Hepatocyte (in vitro differentiated cells): ENCODE data around the gene GALNTL6. TPM values are rescaled to one million over a fixed set of nuclear protein-coding genes. Genes with fewer than 3 reads are reported as not detected.

Source experiments
- DNase-seq: peaks from one replicate; pipeline ENCODE4 v3.0.0-alpha.2; 2016; ENCODE audit warnings: low spot score
- H2AFZ ChIP-seq: fragments of 200-600 bp; sonication (generic); 2 replicates; pipeline ENCODE4 v1.6.0; 2016; ENCODE audit warnings: antibody characterized with exemption, mild to moderate bottlenecking
- H3K27ac ChIP-seq: fragments of 200-600 bp; sonication (generic); 2 replicates; pipeline ENCODE4 v1.5.1; 2016; ENCODE audit warnings: mild to moderate bottlenecking
- H3K27me3 ChIP-seq: fragments of 200-600 bp; sonication (generic); 2 replicates; pipeline ENCODE4 v1.6.1; 2016
- H3K36me3 ChIP-seq: fragments of 200-600 bp; sonication (generic); replicated peaks from 2 replicates; pipeline ENCODE4 v1.5.1; 2016; ENCODE audit warnings: low read depth; ENCODE audit not compliant: insufficient read depth
- H3K4me1 ChIP-seq: fragments of 200-600 bp; sonication (generic); 2 replicates; pipeline ENCODE4 v1.5.1; 2016; ENCODE audit warnings: mild to moderate bottlenecking, moderate library complexity; ENCODE audit not compliant: insufficient read depth
- H3K4me2 ChIP-seq: fragments of 200-600 bp; sonication (generic); 2 replicates; pipeline ENCODE4 v1.6.0; 2016
- H3K4me3 ChIP-seq: fragments of 200-600 bp; sonication (generic); 2 replicates; pipeline ENCODE4 v1.5.1; 2016; ENCODE audit warnings: mild to moderate bottlenecking
- H3K79me2 ChIP-seq: fragments of 200-600 bp; sonication (generic); 2 replicates; pipeline ENCODE4 v1.6.0; 2017; ENCODE audit warnings: mild to moderate bottlenecking
- H3K9me2 ChIP-seq: fragments of 200-600 bp; sonication (generic); replicated peaks from 2 replicates; pipeline ENCODE4 v1.6.0; 2017; ENCODE audit warnings: mild to moderate bottlenecking; ENCODE audit not compliant: insufficient read depth
- H3K9me3 ChIP-seq: fragments of 200-600 bp; sonication (generic); 2 replicates; pipeline ENCODE4 v1.5.1; 2016; ENCODE audit warnings: low read depth, mild to moderate bottlenecking
- H4K20me1 ChIP-seq: fragments of 200-600 bp; sonication (generic); 2 replicates; pipeline ENCODE4 v1.6.0; 2016; ENCODE audit warnings: mild to moderate bottlenecking; ENCODE audit not compliant: insufficient read depth, poor library complexity, severe bottlenecking
- EZH2 ChIP-seq: fragments of 200-600 bp; sonication (generic); IDR thresholded peaks from 2 replicates; pipeline ENCODE4 v1.6.1; 2016; ENCODE audit warnings: antibody characterized with exemption, mild to moderate bottlenecking, borderline replicate concordance
- EZH2phosphoT487 ChIP-seq: fragments of 200-600 bp; sonication (generic); IDR thresholded peaks from one replicate; pipeline ENCODE4 v1.6.1; 2018; ENCODE audit warnings: antibody characterized with exemption, mild to moderate bottlenecking, low read depth, moderate library complexity; ENCODE audit not compliant: unreplicated experiment, severe bottlenecking
- WGBS: methylation state at CpG from one replicate; pipeline ENCODE4 v1.1.6; 2016; ENCODE audit warnings: low lambda C conversion rate; ENCODE audit errors: missing lambda C conversion rate; 5-methylcytosine and 5-hydroxymethylcytosine counted together
- polyA plus RNA-seq: library from polyadenylated mRNA; unstranded; fragments of >200 nt; fragmentation: Nextera tagmentation; extraction: Ambion mirVana; gene quantifications from 2 replicates; pipeline ENCODE4 v1.2.1, GENCODE V29; 2016
- total RNA-seq: library from RNA; depleted of rRNA; stranded (reverse); fragments of >200 nt; gene quantifications from 2 replicates; pipeline ENCODE4 v1.2.3, GENCODE V29; 2014
- TF ChIP-seq, protein P1 (sequence below): fragments of 200-600 bp; sonication (generic); IDR thresholded peaks from 2 replicates; pipeline ENCODE4 v1.5.1; 2016; ENCODE audit warnings: antibody characterized with exemption, mild to moderate bottlenecking; ENCODE audit not compliant: poor library complexity

GALNTL6 gene
- total and polyA plus RNA-seq, 2 experiments from 2014 or later, result 0.53 to 0.74 TPM

DNA sequence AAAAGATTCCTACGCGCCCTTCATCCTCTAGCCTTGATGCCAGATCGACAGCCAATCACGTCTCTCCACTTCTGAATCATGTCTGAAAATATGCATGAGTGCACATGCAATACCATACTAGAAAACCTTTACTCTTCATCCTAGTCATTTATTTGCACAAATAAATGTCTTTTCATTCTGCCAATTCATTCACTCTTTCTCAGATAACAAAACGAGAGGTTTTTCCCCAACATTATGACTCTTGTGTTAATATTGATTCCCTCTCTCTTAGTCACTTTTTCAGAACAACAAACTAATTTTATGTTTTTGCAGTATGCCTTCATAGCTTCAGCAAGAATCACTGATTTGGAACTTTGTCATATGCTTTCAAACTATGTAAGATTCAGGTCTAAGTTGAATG lies 806.0 kb downstream of the GALNTL6 start:
- Histone ChIP-seq H3K4me3 (no peak overlapping the region), H2AFZ (no peak overlapping the region), H3K9me2 (no peaks in the 10 kb centered on the region), H3K9me3 (no peaks in the 10 kb centered on the region), H3K27ac (no peak overlapping the region), H3K79me2 (no peaks in the 10 kb centered on the region), H3K4me1 (no peaks in the 10 kb centered on the region), H4K20me1 (no peaks in the 10 kb centered on the region), H3K4me2 (no peak overlapping the region), H3K36me3 (no peaks in the 10 kb centered on the region), H3K27me3 (no peaks in the 10 kb centered on the region)
- 90% methylated on average over 5 of the region's 5 CpGs for WGBS
- no peak for DNase-seq
- TF ChIP-seq EZH2phosphoT487, result no peak
- no peak for TF ChIP-seq EZH2
- TF ChIP-seq, protein P1, sequence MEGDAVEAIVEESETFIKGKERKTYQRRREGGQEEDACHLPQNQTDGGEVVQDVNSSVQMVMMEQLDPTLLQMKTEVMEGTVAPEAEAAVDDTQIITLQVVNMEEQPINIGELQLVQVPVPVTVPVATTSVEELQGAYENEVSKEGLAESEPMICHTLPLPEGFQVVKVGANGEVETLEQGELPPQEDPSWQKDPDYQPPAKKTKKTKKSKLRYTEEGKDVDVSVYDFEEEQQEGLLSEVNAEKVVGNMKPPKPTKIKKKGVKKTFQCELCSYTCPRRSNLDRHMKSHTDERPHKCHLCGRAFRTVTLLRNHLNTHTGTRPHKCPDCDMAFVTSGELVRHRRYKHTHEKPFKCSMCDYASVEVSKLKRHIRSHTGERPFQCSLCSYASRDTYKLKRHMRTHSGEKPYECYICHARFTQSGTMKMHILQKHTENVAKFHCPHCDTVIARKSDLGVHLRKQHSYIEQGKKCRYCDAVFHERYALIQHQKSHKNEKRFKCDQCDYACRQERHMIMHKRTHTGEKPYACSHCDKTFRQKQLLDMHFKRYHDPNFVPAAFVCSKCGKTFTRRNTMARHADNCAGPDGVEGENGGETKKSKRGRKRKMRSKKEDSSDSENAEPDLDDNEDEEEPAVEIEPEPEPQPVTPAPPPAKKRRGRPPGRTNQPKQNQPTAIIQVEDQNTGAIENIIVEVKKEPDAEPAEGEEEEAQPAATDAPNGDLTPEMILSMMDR, result no peak

DNA sequence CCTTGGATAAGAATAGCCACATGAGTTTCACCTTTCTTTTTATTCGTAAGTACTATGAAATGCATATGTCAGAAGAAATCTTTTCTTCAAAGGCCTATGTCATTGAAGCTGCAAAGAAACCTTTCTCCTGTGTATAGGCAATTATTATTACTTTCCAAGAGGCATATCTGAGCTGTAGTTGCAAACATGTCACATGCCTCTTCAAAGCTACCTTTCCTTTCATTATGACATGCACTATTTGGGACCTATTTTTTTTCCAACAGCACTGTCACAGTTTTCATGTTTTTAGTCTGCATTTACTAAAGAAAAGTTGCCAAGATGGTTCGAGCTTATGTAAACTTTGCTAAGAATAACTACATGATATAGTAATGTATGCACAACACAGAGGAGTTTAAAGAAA lies 806.6 kb downstream of the GALNTL6 start:
- H3K4me2 ChIP-seq, result no peak overlapping the region
- no peaks in the 10 kb centered on the region for H3K9me3 ChIP-seq
- 67% methylated on average over 2 of the region's 2 CpGs for WGBS
- no peak for DNase-seq
- no peak overlapping the region for H2AFZ ChIP-seq
- H3K4me1 ChIP-seq, result no peaks in the 10 kb centered on the region
- no peaks in the 10 kb centered on the region for H3K27me3 ChIP-seq
- H3K36me3 ChIP-seq, result no peaks in the 10 kb centered on the region
- H3K9me2 ChIP-seq, result no peaks in the 10 kb centered on the region
- H3K4me3 ChIP-seq, result no peak overlapping the region
- H3K79me2 ChIP-seq, result no peaks in the 10 kb centered on the region
- no peak overlapping the region for H3K27ac ChIP-seq
- H4K20me1 ChIP-seq, result no peaks in the 10 kb centered on the region
- TF ChIP-seq EZH2 (no peak), EZH2phosphoT487 (no peak)
- TF ChIP-seq, protein P1, result no peak

DNA sequence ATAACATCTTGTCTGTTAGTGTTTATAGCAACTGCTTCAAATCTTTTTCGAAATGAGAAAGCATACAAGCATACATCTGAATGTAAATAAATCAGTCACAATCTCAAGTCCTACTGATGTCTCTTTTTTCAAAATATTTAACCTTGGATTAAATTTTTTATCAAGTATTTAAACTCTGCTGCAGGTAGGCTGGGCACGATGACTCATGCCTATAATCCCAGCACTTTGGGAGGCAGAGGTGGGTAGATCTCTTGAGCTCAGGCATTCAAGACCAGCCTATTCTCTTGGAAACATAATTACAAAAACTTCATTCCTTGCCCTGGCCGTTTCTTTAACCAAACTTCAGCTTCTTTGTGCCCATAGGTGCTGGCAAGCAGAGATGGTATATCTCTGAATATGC lies 815.1 kb downstream of the GALNTL6 start:
- Histone ChIP-seq H3K36me3 (no peaks in the 10 kb centered on the region), H3K9me3 (no peaks in the 10 kb centered on the region), H3K4me2 (no peak overlapping the region), H3K27me3 (no peaks in the 10 kb centered on the region), H3K9me2 (no peaks in the 10 kb centered on the region), H3K79me2 (no peaks in the 10 kb centered on the region), H4K20me1 (no peaks in the 10 kb centered on the region), H2AFZ (no peak overlapping the region), H3K27ac (no peak overlapping the region), H3K4me1 (no peaks in the 10 kb centered on the region), H3K4me3 (no peak overlapping the region)
- TF ChIP-seq, protein P1, result no peak
- TF ChIP-seq EZH2phosphoT487, result no peak
- no peak for TF ChIP-seq EZH2
- 48% methylated on average over 3 of the region's 3 CpGs for WGBS
- no peak for DNase-seq

DNA sequence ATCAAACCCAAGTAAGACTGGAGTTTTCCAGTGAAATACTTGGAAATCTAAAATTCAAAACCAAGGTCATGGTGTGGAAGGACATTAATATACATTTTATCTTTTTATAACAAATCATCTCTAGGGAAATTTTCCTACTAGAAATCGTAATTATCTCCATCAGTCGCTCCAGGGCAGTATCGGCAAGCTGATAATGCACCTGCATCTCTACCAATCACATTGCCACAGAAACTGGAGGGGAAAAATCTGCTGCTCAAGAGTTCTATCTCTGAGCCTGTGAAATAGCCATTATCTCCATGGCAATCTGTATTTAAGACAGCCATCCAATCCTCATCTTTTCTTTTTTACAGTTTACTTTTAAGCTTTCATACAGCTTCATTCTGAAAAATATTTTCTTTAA lies 817.1 kb downstream of the GALNTL6 start:
- no peaks in the 10 kb centered on the region for H3K36me3 ChIP-seq
- no peaks in the 10 kb centered on the region for H3K9me2 ChIP-seq
- WGBS, result 91% methylated on average over 3 of the region's 3 CpGs
- H3K27me3 ChIP-seq, result no peaks in the 10 kb centered on the region
- no peaks in the 10 kb centered on the region for H4K20me1 ChIP-seq
- TF ChIP-seq EZH2phosphoT487 (no peak), EZH2 (no peak)
- no peaks in the 10 kb centered on the region for H3K4me1 ChIP-seq
- H3K79me2 ChIP-seq, result no peaks in the 10 kb centered on the region
- no peak for DNase-seq
- no peak overlapping the region for H2AFZ ChIP-seq
- no peak overlapping the region for H3K4me3 ChIP-seq
- no peak overlapping the region for H3K4me2 ChIP-seq
- no peak overlapping the region for H3K27ac ChIP-seq
- H3K9me3 ChIP-seq, result no peaks in the 10 kb centered on the region
